ENCODE results near the gene OR3A3.

The OR3A3 gene

DNA sequence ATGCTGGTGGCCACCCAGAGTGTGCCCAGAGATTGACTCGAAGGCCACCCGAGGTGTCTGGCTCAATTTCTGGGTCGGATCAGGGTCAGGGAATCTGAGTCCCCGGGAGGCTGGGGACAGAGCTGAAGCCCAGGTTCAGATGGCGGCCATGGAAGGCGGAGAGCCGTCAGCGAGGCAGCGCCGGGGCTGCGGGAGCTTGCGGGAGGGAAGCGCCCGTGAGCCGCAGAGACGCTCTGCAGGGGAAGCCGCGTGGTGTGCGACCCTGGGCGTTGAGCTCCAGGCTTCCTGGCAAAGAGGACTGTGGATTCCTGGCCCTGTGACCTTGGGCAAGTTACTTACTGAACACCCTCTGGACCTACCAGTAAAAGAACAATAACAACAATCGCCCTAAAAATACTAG lies 61.0 kb downstream of the OR3A3 start:
- DNase-seq (ENCODE audit: low read depth, low spot score): no peak

All from iPS DF 19.7 (cell line).